NCI-H1930 (cell line): Measurements from ENCODE around the gene ATG9A.
"Not testable (repeated sequence)": the region's sequence is repeated elsewhere in the genome, so short reads cannot be mapped to it uniquely, and the experiment has no call there.

ENCODE experiments used
- DNase-seq, 2 experiments: peaks; one replicate each; lab custom pipeline; 2025; lab: John Stamatoyannopoulos, UW

ATG9A gene

DNA sequence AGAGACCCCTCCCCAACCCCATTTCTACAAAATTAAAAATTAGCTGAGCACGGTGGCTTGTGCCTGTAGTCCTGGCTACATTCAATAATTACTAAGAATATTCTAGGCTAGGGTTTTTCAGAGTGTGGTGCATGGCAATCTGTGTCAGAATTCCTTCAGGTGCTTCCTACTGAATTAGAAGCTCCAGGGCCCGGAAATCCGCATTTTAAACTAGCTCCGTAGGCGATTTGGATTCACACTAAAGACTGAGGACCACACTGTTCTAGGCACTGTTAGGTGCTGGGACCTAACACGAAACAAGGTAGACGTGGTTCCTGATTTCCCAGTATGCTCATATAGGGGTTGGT lies 23.5 kb downstream of the ATG9A start:
- DNase-seq = no peak

DNA sequence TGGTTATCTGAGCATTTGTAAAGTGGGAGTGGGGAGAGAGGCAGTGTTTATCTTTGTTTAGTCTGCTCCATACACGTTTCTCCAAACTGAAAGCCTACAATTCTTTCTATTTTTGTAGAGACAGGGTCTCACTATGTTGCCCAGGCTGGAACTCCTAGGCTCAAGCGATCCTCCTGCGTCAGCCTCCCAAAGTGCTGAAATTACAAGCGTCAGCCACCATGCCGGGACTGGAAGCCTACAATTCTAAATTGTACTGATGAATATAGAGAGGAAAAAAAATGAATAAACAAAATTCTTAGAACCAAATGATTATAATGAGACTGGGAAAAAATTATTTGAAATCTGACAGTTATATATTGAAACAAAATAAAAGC lies 24.3 kb downstream of the ATG9A start:
- DNase-seq = no peak

DNA sequence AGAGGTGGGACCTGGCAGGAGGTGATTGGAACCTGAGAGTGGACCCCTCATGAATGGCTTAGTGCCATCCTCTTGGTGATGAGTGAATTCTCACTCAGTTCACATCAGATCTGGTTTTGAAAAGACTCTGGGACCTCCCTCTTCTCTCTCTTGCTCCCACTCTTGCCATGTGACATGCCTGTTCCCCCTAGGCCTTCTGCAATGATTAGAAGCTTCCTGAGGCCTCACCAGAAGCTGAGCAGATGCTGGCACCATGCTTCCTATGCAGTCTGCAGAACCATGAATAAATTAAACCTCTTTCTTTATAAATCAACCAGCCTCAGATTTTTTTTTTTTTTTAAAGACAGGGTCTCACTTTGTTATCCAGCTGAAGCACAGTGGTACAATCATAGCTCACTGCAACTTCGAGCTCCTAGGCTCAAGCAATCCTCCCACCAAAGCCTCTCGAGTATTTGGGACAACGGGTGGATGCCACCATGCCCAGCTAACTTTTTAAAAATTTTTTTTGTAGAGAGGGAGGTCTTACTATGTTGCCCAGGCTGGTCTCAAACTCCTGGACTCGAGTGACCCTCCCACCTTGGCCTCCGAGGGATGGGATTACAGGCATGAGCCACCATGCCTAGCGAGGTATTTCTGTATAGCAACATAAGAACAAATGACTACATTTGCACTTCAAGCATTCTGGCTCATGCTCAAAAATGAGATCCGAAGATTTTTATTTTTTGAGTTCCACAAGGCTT lies 24.8 kb downstream of the ATG9A start:
- no peak for DNase-seq

DNA sequence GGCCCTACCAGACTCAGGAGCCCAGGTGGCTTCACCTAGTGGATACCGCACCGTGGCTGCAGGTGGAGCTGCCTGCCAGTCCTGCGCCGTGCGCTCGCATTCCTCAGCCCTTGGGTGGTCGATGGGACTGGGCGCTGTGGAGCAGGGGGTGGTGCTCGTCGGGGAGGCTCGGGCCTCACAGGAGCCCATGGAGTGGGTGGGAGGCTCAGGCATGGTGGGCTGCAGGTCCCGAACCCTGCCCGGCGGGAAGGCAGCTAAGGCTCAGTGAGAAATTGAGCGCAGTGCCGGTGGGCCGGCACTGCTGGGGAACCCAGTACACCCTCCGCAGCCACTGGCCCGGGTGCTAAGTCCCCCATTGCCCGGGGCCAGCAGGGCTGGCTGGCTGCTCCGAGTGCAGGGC lies 28.1 kb downstream of the ATG9A start:
- not testable (repeated sequence) for DNase-seq

DNA sequence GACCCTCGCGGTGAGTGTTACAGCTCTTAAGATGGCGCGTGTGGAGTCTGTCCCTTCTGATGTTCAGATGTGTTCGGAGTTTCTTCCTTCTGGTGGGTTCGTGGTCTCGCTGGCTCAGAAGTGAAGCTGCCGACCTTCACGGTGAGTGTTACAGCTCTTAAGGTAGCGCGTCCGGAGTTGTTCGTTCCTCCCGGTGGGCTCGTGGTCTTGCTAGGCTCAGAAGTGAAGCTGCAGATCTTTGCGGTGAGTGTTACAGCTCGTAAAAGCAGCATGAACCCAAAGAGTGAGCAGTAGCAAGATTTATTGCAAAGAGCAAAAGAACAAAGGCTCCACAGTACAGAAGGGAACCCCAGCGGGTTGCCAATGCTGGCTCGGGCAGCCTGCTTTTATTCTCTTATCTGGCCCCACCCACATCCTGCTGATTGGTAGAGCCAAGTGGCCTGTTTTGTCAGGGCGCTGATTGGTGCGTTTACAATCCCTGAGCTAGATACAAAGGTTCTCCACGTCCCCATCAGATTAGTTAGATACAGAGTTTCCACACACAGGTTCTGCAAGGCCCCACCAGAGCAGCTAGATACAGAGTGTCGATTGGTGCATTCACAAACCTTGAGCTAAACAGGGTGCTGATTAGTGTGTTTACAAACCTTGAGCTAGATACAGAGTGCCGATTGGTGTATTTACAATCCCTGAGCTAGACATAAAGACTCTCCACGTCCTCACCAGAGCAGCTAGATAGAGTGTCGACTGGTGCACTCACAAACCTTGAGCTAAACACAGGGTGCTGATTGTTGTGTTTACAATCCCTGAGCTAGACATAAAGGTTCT lies 28.7 kb downstream of the ATG9A start:
- DNase-seq = not testable (repeated sequence)

DNA sequence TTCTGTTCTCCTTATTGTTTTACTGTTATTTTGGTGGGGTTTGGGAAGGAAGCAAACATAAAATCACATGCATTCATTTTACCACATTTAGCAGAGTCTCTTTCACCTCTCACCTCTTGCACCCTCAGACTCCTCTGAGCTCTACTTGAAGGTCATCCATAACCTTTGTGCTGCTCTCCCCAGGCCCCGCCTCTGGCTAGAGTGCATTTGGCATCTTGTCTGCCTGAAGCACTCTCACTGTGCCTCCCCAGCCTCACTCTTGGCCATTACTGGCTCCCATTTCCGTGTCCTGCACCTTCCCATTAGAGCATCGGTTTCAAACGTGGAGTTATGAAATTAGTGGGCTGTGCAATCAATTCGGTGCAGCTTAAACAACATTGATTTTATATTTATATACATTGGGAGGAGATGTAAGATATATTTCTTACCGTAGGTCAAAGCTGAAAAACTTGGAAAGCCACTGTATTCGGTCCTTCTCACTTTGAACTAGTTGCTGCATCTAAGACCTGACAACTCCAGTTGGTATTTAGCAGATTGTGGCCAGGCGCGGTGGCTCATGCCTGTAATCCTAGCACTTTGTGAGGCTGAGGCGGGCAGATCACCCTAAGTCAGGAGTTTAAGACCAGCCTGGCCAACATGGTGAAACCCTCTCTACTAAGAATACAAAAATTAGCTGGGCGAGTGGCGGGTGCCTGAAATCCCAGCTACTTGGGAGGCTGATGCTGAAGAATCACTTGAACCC lies 29.8 kb downstream of the ATG9A start:
- no peak for DNase-seq

DNA sequence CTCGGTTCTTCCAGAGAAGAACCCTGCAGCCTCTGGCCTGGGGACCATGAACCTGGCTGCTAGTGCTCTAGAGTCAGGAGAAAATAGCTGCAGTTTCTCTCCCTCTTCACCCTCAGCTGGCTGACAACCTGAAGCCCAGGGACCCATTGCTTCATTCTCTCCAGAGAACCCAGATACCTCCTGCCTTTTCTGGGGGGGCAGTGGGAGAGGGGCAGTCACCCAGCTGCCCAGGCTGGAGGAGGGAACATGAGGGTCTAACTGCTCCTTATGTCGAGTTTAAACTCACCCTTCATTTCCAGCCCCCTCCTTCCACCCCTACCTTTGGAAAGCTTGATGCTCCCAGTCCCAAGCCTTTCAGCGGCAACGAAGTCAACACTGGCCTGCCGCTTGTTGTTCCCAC lies 30.5 kb downstream of the ATG9A start:
- no peak for DNase-seq

DNA sequence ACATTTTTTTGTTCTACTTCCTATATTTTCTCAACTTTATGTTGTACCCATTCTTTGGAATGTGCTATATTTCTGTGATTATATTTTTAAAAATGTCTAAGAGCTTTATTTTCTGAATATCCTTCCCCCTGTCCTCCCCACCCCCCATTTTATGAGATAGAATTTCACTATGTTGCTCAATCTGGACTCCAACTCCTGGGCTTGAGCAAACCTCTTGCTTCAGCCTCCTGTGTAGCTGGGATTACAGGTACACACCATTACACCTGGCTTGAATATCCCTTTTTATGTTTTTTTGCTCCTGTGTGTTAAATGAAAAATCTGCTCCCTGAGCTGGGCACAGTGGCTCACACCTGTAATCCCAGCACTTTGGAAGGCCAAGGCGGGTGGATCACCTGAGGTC lies 32.0 kb downstream of the ATG9A start:
- DNase-seq = no peak

DNA sequence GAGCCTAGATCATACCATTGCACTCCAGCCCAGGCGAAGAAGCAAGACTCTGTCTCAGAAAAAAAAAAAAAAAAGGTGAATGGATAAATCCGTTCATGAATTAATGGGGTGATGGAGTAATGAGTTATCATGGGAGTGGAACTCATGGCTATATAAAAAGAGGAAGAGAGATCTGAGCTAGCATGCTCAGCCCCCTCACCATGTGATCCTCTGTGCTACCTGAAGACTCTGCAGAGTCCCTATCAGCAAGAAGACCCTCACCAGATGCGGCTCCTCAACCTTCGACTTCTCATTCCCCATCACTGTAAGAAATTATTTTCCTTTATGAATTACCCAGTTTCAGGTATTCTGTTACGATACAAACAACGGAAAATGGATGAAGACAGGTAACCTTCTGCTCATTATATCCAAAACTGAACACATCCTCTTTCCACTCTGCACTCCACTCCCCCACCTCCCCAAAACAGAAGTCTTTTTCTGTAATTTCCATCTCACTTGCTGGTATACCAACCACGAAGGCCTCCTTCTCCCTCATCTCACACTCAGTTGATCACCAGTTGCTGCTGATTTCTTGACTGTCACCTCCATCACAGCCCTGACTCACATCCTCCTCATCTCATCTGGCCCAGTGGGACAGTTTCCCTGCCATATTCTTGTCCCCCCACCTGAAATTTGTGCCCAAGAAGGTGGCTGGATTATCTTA lies 42.5 kb downstream of the ATG9A start:
- no peak for DNase-seq

DNA sequence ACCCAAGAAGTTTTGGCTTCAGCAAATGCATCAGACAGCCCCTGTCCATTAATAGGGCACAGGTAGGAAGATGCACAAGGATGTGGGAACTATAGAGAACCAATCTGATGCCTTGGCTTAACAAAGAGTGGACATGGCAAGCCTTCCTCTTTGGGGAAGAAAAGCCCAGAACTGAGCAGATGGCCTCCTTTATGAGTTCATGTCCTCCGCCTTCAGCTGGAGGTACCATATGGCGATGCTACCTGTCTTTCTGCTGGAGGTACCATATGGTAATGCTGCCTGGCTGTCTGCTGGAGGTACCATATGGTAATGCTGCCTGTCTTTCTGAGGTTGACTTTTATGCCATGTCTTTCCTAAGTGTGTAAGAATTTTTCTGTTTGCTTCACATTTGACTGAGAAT lies 45.3 kb downstream of the ATG9A start:
- no peak for DNase-seq

DNA sequence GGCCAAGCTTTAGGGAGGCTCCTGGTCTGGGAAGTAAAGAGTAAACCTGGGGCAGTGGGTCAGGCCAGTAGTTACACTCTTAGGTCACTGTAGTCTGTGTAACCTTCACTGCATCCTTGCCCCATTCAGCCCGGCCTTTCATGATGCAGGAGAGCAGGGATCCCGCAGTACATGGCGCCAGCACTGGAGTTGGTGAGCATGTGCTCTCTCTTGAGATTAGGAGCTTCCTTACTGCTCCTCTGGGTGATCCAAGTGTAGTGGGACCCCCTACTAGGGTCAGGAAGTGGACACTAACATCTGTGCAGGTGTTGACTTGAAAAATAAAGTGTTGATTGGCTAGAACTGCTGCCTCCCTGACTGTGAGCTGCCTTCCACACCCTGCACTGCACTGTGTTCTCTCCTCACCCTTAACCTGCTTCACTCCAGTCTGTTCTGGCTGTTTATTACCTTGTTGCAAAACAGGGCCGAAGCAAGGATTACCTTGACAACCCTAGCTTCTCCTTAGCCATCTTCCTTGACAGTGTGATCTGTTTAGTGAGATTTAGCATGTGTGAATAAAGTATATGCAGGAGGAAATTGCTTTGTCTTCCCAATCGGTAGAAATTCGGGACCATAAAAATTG lies 46.2 kb downstream of the ATG9A start:
- no peak for DNase-seq

DNA sequence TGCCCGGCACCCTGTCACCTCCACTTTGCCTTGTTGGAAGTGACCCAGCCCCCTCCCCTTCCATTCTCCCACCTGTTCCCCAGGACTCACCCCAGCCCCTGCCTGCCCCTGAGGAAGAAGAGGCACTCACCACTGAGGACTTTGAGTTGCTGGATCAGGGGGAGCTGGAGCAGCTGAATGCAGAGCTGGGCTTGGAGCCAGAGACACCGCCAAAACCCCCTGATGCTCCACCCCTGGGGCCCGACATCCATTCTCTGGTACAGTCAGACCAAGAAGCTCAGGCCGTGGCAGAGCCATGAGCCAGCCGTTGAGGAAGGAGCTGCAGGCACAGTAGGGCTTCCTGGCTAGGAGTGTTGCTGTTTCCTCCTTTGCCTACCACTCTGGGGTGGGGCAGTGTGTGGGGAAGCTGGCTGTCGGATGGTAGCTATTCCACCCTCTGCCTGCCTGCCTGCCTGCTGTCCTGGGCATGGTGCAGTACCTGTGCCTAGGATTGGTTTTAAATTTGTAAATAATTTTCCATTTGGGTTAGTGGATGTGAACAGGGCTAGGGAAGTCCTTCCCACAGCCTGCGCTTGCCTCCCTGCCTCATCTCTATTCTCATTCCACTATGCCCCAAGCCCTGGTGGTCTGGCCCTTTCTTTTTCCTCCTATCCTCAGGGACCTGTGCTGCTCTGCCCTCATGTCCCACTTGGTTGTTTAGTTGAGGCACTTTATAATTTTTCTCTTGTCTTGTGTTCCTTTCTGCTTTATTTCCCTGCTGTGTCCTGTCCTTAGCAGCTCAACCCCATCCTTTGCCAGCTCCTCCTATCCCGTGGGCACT lies 46.9 kb downstream of the ATG9A start:
- no peak for DNase-seq

DNA sequence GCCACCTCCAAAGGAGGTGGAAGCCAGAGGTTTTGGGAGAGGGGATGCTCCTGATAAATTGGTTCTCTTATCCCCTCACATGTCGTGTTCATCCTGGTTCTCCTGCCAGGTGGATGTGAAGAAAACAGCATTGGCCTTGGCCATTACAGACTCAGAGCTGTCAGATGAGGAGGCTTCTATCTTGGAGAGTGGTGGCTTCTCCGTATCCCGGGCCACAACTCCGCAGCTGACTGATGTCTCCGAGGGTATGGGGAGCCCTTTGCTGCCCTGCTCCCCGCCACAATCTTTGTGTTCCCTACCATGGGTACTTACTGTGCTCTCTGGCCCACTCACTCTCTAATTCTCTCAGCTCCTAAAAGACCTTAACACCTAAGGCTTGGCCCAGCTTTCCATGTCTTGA lies 47.9 kb downstream of the ATG9A start:
- no peak for DNase-seq

DNA sequence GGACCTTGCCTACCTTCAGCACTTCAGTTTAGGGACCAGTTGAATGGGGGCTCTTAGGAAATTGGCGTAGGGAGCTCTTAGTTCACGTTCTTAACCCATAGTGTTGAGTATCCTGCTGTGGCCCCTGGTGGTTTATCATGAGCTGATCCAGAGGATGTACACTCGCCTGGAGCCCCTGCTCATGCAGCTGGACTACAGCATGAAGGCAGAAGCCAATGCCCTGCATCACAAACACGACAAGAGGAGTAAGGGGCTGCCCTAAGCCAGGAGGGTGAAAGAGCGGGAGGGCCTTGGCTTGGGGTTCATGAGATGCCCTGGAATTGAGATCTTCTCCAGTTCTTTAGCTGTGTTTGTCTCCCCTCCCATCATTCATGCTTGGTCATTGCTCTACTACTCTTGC lies 48.5 kb downstream of the ATG9A start:
- DNase-seq = no peak

DNA sequence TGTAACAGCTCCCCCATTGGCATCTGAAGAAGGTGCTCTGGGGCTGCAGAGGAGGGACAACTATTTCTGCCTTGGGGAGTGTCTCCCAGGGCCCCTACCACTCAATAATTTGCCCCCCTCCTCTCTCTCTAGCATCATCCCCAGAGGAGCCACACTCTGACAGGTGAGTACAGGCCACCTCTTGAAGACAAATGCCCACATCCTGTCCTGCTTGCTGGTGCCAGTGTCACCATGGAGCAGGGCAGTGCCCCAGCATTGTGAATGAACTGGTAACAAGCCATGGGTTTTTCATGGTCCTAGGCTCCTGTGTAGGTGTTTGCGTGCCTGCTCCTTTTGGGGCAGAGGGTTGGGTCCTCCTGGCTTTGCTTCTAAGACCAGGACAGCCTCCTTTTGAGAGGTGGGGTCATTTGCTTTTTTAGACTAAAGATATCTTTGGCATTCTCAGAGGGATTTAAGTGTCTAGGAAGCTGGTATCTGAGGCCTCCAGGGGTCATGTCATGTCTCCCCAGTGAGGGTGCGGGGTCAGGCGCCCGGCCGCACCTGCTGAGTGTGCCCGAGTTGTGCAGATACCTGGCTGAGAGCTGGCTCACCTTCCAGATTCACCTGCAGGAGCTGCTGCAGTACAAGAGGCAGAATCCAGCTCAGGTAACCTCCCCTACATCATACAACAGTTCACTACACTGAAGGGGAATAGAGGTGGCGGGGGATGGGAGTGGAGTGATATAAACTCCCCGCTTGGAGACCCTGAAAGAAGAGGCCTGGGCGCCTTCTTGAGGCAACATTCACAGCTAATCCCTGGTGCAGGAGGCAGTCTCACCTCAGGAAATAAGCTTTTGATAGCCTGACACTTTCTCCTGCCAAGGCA lies 49.6 kb downstream of the ATG9A start:
- no peak for DNase-seq

DNA sequence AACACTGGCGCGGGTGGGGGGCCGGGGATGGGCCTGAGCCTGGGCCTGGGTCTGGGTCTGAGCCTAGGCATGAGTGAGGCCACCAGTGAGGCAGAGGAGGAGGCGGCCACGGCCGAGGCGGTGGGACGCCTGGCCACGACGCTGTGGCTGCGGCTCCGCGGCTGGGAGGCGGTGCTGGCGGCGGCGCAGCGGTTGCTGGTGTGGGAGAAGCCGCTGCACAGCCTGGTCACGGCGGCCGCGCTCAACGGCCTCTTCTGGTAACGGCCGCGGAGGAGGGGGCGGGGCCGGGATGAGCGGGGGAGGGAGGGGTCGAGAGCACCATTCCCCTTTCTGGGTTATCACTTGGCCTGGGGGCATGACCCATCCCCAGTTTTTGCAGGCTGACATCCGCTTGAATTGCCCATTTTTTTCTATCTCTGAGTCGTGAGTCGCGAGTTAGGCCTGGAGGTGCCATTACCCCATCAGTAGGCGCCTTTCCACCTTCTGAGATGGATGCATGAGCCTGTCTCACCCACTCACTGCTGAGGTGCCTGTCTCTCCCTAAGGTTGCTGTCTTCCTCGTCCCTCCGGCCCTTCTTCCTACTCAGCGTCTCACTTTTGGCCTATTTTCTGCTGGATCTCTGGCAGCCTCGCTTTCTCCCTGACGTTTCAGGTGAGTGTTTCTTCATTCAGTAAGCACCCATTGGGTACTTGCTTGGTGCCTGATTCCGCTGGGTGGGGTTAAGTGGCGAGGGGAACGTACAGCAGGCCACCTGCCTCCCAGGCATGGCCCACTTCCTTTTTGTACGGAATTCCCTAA lies 50.9 kb downstream of the ATG9A start:
- no peak for DNase-seq

DNA sequence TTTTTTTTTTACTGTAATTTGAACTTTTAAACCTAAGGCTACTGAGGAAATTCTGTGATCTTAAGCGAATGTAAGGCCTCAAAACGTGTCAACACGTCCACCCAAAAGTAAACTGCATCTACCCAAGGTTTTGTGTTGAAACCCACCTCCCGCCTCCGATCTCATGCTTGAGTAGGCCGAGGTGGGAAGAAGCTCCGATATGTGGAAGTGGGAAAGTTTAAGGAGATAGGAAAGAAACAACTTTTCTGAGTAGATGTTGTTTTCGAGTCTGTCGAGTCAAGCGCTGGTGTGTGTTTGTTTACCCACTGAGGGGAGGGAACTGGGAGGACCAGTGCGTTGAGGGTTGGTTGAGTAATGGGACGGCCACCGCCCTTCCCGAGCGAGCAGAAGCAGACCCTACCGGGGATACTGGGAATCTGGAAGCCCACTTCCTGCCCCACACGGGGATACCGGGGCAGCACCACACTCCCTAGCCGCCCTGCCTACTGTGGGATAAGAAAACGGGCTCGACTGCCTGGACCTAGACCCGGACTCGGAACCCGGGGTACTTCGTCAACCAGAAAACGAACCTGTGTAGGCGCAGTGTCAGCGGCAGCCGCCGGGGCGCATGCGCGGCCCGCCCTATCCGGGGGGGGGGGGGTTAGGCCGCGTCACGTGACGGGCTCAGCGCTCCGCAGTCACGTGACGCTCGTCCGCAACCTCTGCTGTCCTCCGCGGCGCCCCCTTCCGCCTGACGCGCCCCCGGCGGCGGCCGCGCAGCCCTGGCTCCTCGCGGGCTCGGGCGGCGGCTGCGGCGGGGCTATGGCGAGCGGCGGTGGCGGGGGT lies 51.7 kb downstream of the ATG9A start, which contains the start of gene RETREG2:
TSS of gene RETREG2 (plus strand) at position 724 of the 825 bp plus-strand sequence. CDS start at position 802, 78 bp downstream.
- peak; percentile 84 to 89 for DNase-seq
